Measurements from ENCODE around the gene TUBGCP3. TPM values are rescaled to one million over a fixed set of nuclear protein-coding genes. Genes with fewer than 3 reads are reported as not detected.

Gene TUBGCP3
- total and polyA plus RNA-seq, 2 experiments from 2014 or later, result 12.5 to 12.9 TPM

DNA sequence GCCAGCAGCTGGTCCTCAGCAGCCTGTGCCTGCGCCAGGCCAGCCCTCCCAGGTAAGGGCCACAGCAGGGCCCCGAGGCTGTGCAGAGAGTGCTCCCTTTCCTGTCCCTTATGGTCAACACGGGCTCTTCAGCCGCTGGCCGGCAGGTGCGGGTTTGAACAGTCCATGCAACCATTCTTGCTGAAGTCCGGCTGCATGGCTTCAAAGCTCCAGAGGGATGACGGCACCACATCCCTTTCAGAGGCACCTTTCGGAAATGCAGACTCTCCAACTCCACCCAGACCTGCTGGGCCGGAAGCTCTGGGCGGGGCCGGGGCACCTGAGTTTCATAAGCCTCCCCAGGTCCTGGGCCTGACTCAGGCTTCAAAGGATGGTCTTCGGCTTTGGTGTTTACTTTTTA lies 130.5 kb downstream of the TUBGCP3 start:
- no peaks in the 10 kb centered on the region for H3K4me1 ChIP-seq (ENCODE audit: low read depth)
- H3K4me3 ChIP-seq, result no peak overlapping the region
- H3K36me3 ChIP-seq, result no peaks in the 10 kb centered on the region
- H3K27me3 ChIP-seq, result no peaks in the 10 kb centered on the region
- H3K27ac ChIP-seq, result no peak overlapping the region
- TF ChIP-seq, protein P1, sequence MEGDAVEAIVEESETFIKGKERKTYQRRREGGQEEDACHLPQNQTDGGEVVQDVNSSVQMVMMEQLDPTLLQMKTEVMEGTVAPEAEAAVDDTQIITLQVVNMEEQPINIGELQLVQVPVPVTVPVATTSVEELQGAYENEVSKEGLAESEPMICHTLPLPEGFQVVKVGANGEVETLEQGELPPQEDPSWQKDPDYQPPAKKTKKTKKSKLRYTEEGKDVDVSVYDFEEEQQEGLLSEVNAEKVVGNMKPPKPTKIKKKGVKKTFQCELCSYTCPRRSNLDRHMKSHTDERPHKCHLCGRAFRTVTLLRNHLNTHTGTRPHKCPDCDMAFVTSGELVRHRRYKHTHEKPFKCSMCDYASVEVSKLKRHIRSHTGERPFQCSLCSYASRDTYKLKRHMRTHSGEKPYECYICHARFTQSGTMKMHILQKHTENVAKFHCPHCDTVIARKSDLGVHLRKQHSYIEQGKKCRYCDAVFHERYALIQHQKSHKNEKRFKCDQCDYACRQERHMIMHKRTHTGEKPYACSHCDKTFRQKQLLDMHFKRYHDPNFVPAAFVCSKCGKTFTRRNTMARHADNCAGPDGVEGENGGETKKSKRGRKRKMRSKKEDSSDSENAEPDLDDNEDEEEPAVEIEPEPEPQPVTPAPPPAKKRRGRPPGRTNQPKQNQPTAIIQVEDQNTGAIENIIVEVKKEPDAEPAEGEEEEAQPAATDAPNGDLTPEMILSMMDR (IDR thresholded peaks at IDR 0.05; ENCODE audit: low read depth, low read length), result no peak
- no peaks in the 10 kb centered on the region for H3K9me3 ChIP-seq (ENCODE audit: low read depth)
- no peak for DNase-seq (ENCODE audit: low read depth in 1 of 2, low spot score in 1 of 2)

DNA sequence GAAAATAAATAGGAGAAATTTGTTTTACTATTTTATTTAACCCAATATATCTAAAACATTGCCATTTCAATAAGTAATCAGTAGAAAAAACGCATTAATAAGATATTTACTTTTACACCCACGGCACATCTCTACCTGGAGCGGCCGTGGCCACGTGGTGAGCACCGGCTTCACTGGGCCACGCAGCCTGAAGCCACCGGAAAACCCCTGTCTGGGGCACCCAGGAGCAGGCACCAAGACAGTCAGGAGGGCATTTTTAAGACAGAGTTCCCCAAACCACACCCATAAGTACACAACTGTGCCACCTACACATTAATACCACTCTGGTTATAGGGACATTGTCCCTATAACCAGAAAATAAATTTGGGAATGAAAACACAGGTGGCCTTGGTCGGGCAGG lies 130.9 kb downstream of the TUBGCP3 start:
- no peaks in the 10 kb centered on the region for H3K27me3 ChIP-seq
- H3K36me3 ChIP-seq, result no peaks in the 10 kb centered on the region
- TF ChIP-seq, protein P1 (IDR thresholded peaks at IDR 0.05; ENCODE audit: low read depth, low read length), result no peak
- no peaks in the 10 kb centered on the region for H3K9me3 ChIP-seq (ENCODE audit: low read depth)
- no peak for DNase-seq (ENCODE audit: low read depth in 1 of 2, low spot score in 1 of 2)
- H3K4me3 ChIP-seq, result no peak overlapping the region
- H3K4me1 ChIP-seq (ENCODE audit: low read depth), result no peaks in the 10 kb centered on the region
- H3K27ac ChIP-seq, result no peak overlapping the region

DNA sequence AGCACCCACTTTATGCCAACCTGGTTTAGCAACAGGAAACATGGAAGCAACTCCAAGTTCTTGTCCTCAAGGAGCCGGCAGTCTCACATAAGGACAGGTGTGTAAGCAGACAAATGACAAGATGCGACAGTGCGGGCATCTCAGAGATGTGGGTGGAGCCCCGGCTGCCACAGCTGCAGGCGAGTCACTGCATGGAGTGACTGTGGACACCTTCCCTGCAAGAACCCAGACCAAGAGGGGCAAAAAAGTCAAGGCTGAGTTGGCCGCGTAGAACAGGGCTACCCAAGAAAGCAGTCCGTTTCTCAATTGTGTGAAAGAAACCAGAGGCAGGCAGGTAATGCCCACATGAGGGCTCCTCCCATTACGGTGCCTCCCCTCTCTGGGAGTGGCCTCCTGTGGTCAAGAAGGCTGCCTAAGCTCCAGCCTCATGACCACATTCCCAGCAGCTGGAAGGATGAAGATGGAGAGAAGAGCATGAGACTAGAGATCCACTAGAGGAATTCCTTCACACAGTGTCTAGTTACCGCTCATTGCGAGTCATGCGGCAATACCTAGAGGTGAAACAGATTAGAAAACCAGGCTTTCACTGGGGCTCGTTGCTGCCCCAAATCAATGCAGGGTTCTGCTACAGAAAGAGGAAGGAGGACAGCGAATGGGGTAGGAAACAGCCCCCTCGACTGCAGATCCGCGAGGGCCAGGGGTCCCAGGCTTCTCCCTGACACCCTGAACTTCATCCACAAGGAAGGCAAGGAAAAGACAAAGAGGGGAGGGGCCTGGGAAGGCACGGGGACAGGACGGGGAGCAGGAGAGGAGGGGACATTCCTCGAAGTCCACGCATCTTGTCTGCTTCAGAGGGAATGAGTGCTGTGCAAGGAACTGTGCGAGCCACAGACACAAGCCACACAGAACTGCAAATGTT lies 131.6 kb downstream of the TUBGCP3 start:
- no peak for DNase-seq (ENCODE audit: low read depth in 1 of 2, low spot score in 1 of 2)
- H3K4me3 ChIP-seq, result no peak overlapping the region
- H3K27me3 ChIP-seq, result no peaks in the 10 kb centered on the region
- no peaks in the 10 kb centered on the region for H3K4me1 ChIP-seq (ENCODE audit: low read depth)
- TF ChIP-seq, protein P1 (IDR thresholded peaks at IDR 0.05; ENCODE audit: low read depth, low read length), result no peak
- no peaks in the 10 kb centered on the region for H3K36me3 ChIP-seq
- no peaks in the 10 kb centered on the region for H3K9me3 ChIP-seq (ENCODE audit: low read depth)
- no peak overlapping the region for H3K27ac ChIP-seq

DNA sequence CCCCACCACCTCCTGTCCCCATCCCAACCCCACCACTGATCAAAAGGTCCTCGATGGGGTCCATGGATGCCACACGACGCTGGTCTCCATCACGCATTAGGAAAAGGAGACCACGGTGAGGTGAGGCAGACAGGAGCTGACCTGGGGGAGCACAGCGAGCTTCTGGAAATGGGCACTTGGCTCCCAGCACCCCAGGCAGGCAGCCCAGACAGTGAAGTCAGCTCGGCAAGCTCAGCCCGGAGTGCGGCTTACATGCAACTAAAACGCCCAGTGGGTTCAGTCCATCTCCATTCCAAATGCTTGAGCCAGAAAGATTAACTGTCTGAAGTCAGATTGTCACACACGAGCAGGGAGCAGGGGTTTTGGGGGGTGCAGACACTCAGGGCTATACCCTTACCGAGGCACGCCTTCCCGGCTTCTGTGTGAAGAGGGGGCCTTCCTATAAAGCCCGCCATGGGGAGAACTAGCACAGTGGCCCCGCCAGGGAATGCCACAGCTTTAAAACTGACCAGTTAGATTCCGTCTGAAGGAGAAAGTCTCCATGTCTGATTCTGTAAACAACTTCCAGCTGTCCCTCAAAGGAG lies 132.4 kb downstream of the TUBGCP3 start:
- Histone ChIP-seq H3K9me3 (ENCODE audit: low read depth) (no peaks in the 10 kb centered on the region), H3K4me1 (ENCODE audit: low read depth) (no peaks in the 10 kb centered on the region), H3K27ac (no peak overlapping the region), H3K4me3 (no peak overlapping the region), H3K27me3 (no peaks in the 10 kb centered on the region), H3K36me3 (no peaks in the 10 kb centered on the region)
- TF ChIP-seq, protein P1 (IDR thresholded peaks at IDR 0.05; ENCODE audit: low read depth, low read length), result no peak
- DNase-seq (ENCODE audit: low read depth in 1 of 2, low spot score in 1 of 2), result no peak

DNA sequence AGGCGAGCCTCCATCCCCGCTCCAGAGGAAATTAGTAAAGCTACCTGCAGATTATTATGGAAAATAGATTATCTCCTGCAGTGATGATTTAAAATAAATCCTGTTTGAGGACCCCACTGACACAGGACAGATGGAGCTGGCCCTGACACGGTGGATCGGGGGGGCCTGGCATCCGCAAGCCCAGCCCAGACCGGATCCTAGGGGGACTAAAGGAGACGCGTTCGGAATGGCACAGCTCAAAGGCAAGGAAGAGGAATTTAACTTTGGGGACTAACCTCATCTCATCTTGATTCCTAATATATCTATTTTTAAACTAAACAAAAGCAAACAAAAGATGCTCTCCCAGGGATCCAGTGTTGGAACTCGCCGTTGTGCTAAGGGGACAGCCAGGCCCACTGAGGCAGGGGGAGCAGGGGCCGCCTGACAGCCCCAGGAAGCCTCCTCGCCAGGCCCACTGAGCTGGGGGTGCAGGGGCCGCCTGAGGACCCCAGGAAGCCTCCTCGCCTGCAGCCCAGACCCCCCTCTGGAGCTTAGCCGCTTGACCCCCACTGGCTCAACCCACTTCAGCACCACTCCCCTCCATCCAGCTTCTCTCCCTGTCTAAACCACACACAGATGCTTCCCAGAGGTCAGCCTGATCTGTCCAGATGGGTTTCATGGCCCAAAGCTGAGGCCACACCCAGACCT lies 133.2 kb downstream of the TUBGCP3 start:
- TF ChIP-seq, protein P1 (IDR thresholded peaks at IDR 0.05; ENCODE audit: low read depth, low read length), result no peak
- Histone ChIP-seq H3K9me3 (ENCODE audit: low read depth) (no peaks in the 10 kb centered on the region), H3K4me3 (no peak overlapping the region), H3K36me3 (no peaks in the 10 kb centered on the region), H3K4me1 (ENCODE audit: low read depth) (no peaks in the 10 kb centered on the region), H3K27me3 (no peaks in the 10 kb centered on the region), H3K27ac (no peak overlapping the region)
- DNase-seq (ENCODE audit: low read depth in 1 of 2, low spot score in 1 of 2), result no peak

Measured in cardiac muscle cell (in vitro differentiated cells and primary cell).